OCI-LY3 (cell line): ENCODE measurements around the gene RPL21.
"Not testable (repeated sequence)": the region's sequence is repeated elsewhere in the genome, so short reads cannot be mapped to it uniquely, and the experiment has no call there.

Experiments used
- CTCF ChIP-seq: fragments of 200-600, 300-600 bp; sonication (generic); IDR thresholded peaks from 2 replicates; pipeline ENCODE4 v1.5.1; 2014; ENCODE audit warnings: antibody characterized with exemption, low read length, low read depth
- EZH2phosphoT487 ChIP-seq: fragments of 200-600 bp; shearing (Covaris generic); IDR thresholded peaks from 2 replicates; pipeline ENCODE4 v1.6.1; 2018; ENCODE audit warnings: antibody characterized with exemption, mixed run types, low read depth

GRCh38 chr13:27300406-27300805 lies 49.0 kb downstream of the RPL21 start:
- TF ChIP-seq EZH2phosphoT487, CTCF: not testable (repeated sequence)
